ENCODE measurements around the gene GMPR2. TPM values are rescaled to one million over a fixed set of nuclear protein-coding genes. Genes with fewer than 3 reads are reported as not detected.
A peak's percentile ranks its signal among the peaks of the same experiment; 100 is the strongest.

GMPR2 gene
- total and polyA plus RNA-seq, 2 of the 4 experiments (the other 2 are of a cell fraction): 63.7 to 92.5 TPM

GRCh38 chr14:24187539-24187915 lies 45.2 kb upstream of the GMPR2 start:
- Histone ChIP-seq H3K4me3 (ENCODE audit: insufficient read depth, low read depth, low read length) (no peak overlapping the region), H3K27me3 (ENCODE audit: control insufficient read depth, insufficient read depth, low read length) (no peaks in the 10 kb centered on the region), H2BK15ac (ENCODE audit: low read depth, low read length) (no peak overlapping the region), H3K9ac (ENCODE audit: low read depth, low read length) (0 out of 2 replicates have a peak overlapping the region, but pooled peaks have one; percentile 61), H2BK5ac (ENCODE audit: low read depth, low read length, poor library complexity, severe bottlenecking) (no peak overlapping the region), H2AK9ac (replicated peaks; ENCODE audit: low read depth, low read length, poor library complexity) (peak overlapping the region; percentile 99), H3K4me1 (ENCODE audit: control insufficient read depth, insufficient read depth, low read length) (peaks cover 4% of the 10 kb centered on the region), H3K27ac (ENCODE audit: insufficient read depth, low read length) (no peak overlapping the region), H4K20me1 (ENCODE audit: insufficient read depth, low read length) (no peaks in the 10 kb centered on the region), H3K4me2 (ENCODE audit: low read depth, low read length) (peak overlapping the region; percentile 78), H3K23ac (ENCODE audit: low read depth, low read length) (0 out of 2 replicates have a peak overlapping the region, but pooled peaks have one; percentile 2), H3K18ac (ENCODE audit: low read depth, low read length) (no peak overlapping the region), H2BK120ac (ENCODE audit: low read depth, low read length) (no peak overlapping the region), H4K91ac (ENCODE audit: insufficient read depth, low read depth, low read length) (no peak overlapping the region), H2AK5ac (ENCODE audit: low read depth, low read length) (0 out of 2 replicates have a peak overlapping the region, but pooled peaks have one; percentile 15), H3K36me3 (ENCODE audit: control insufficient read depth, insufficient read depth, low read length) (peaks cover 53% of the 10 kb centered on the region), H3K56ac (ENCODE audit: extremely low read depth, insufficient read depth, low read length) (no peak overlapping the region), H4K5ac (ENCODE audit: low read depth, low read length) (no peak overlapping the region), H2AFZ (replicated peaks; ENCODE audit: low read length, poor library complexity) (no peak overlapping the region), H3K4ac (ENCODE audit: low read depth, low read length) (no peak overlapping the region), H3K9me3 (ENCODE audit: control insufficient read depth, insufficient read depth, low read length) (no peaks in the 10 kb centered on the region), H2BK20ac (ENCODE audit: low read depth, low read length) (no peak overlapping the region), H3K14ac (replicated peaks; ENCODE audit: low read depth, low read length) (no peak overlapping the region), H3K79me1 (ENCODE audit: low read depth in 1 of 2, low read length in 2 of 2) (peaks cover 17 to 64% of the 10 kb centered on the region in 2 experiments), H4K8ac (ENCODE audit: low read depth in 2 of 2, low read length in 2 of 2) (no peak overlapping the region), H3K9me1 (ENCODE audit: insufficient read depth, low read length) (peaks cover 18% of the 10 kb centered on the region)
- WGBS, 2 experiments (ENCODE audit: extremely low coverage in 2 of 2, insufficient read length in 1 of 2): no CpG with 5 or more reads among the region's 2 CpGs
- ATAC-seq (ENCODE audit: low read depth) (no peak), DNase-seq (no peak)
- in situ Hi-C loops (cut with MboI; ENCODE audit: low sequenced_read_pairs): no loop called here
- ChIA-PET POLR2A (ENCODE audit: unreplicated experiment) (no interaction called here), CTCF (no interaction called here)
- intact Hi-C loops (cut with micrococcal nuclease): no loop called here
- dilution Hi-C loops (cut with HindIII; ENCODE audit: low sequenced_read_pairs, unreplicated experiment): no loop called here
- TF ChIP-seq ELK1 (IDR thresholded peaks at IDR 0.05; ENCODE audit: borderline replicate concordance, low read depth, low read length) (no peak), MXI1 (IDR thresholded peaks at IDR 0.05; ENCODE audit: borderline replicate concordance, low read depth, low read length) (no peak), CTCF (conservative IDR thresholded peaks at IDR 0.05; ENCODE audit: low read depth, low read length) (no peak), POLR2A (IDR thresholded peaks at IDR 0.05; ENCODE audit: low read depth, low read length) (no peak), FOS (IDR thresholded peaks at IDR 0.05; ENCODE audit: low read depth, low read length) (no peak), RAD21 (IDR thresholded peaks at IDR 0.05; ENCODE audit: low read length) (no peak)
- no TSS peak for BruUV-seq (replicated peaks)

All from IMR-90 (cell line).